Body of pancreas (tissue), 4 donors: ENCODE measurements around the gene P4HTM. TPM values are rescaled to one million over a fixed set of nuclear protein-coding genes. Genes with fewer than 3 reads are reported as not detected.
A peak's percentile ranks its signal among the peaks of the same experiment; 100 is the strongest.

ENCODE experiments used
- ATAC-seq: fragments of 150-250 bp; one replicate; pipeline ENCODE4 v1.9.1; 2016
- DNase-seq, 4 donors: peaks; one replicate each; pipeline ENCODE4 v3.0.0-alpha.2; 2019
- H3K27ac ChIP-seq, 4 donors: fragments of 200-600 bp; sonication (generic); 1 replicate in 3 of 4; 2 replicates in 1 of 4; pipeline versions ENCODE4 v1.5.1 to v1.6.1; 2016 to 2019; ENCODE audit warnings: mild to moderate bottlenecking in 1 of 4, mixed read lengths in 1 of 4, moderate library complexity in 1 of 4
- H3K27me3 ChIP-seq, 2 donors: fragments of 200-600 bp; sonication (generic); one replicate each; pipeline ENCODE4 v1.6.0; 2016; ENCODE audit warnings: mild to moderate bottlenecking in 1 of 2
- H3K36me3 ChIP-seq, 2 donors: fragments of 200-600 bp; sonication (generic); replicated peaks in 1 of 2; 2 replicates each; pipeline ENCODE4 v1.5.1; 2016; ENCODE audit warnings: low read depth in 2 of 2; ENCODE audit not compliant: insufficient read depth in 1 of 2
- H3K4me1 ChIP-seq: fragments of 200-600 bp; sonication (generic); one replicate; pipeline ENCODE4 v1.6.0; 2016
- H3K4me3 ChIP-seq, 2 donors: fragments of 200-600 bp; sonication (generic); 1 replicate in 1 of 2; 2 replicates in 1 of 2; pipeline ENCODE4 v1.5.1; 2016 to 2019
- H3K9me3 ChIP-seq, 3 donors: fragments of 200-600 bp; sonication (generic); 1 replicate in 2 of 3; 2 replicates in 1 of 3; pipeline ENCODE4 v1.5.1; 2016
- POLR2A ChIP-seq, 3 donors: fragments of 450-650 bp; IDR thresholded peaks; one replicate each; pipeline ENCODE4 v1.6.1; 2016; ENCODE audit warnings: antibody characterized with exemption in 3 of 3, mild to moderate bottlenecking in 2 of 3
- WGBS, 2 donors: methylation state at CpG; one replicate each; pipeline ENCODE4 v1.1.5; 2017; 5-methylcytosine and 5-hydroxymethylcytosine counted together
- intact Hi-C: fragments of 100-400 bp; cut with DNase I; formaldehyde crosslinking; loops from one replicate; pipeline ENCODE4 v1.15.1; 2023
- total RNA-seq, 2 donors: library from RNA; depleted of rRNA; stranded (reverse); fragments of >200 nt; gene quantifications; one replicate each; pipeline ENCODE4 v1.1.0, GENCODE V29; 2016
- TF ChIP-seq, protein P1 (sequence below), 7 experiments: fragments of 450-650 bp in 4 of 7; fragments of 200-600 bp in 3 of 7; sonication (generic) in 3 of 7; IDR thresholded peaks; one replicate each; pipeline ENCODE4 v1.5.1; 2016 to 2019; ENCODE audit warnings: antibody characterized with exemption in 7 of 7

P4HTM gene
- total RNA-seq, 2 donors from 2014 or later, result 72.9 to 73.8 TPM

DNA sequence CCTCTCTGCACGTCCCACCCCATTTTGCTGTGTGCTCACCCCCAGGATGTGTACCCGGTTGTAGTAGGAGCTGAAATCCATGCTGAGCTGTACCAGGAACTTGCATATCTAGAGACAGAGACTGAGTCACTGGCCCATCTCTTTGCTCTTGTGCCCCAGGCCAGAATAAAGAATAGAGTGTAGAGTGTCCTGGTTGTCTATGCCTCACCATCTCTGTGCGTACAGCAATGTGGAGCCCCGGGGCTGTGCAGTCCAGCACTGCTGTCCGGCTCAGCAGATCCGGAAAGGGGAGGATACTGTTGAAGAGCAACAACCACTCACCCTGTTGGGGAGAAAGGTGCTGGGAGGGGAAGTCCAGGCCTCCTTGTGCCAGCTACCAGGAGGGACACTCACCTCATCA, 25.7 kb downstream of the P4HTM start:
- 80 to 86% methylated on average over 6 of the region's 6 CpGs for WGBS, 2 donors
- DNase-seq, result no peak
- peaks cover 0 to 14% of the 10 kb centered on the region in 2 donors for H3K36me3 ChIP-seq

DNA sequence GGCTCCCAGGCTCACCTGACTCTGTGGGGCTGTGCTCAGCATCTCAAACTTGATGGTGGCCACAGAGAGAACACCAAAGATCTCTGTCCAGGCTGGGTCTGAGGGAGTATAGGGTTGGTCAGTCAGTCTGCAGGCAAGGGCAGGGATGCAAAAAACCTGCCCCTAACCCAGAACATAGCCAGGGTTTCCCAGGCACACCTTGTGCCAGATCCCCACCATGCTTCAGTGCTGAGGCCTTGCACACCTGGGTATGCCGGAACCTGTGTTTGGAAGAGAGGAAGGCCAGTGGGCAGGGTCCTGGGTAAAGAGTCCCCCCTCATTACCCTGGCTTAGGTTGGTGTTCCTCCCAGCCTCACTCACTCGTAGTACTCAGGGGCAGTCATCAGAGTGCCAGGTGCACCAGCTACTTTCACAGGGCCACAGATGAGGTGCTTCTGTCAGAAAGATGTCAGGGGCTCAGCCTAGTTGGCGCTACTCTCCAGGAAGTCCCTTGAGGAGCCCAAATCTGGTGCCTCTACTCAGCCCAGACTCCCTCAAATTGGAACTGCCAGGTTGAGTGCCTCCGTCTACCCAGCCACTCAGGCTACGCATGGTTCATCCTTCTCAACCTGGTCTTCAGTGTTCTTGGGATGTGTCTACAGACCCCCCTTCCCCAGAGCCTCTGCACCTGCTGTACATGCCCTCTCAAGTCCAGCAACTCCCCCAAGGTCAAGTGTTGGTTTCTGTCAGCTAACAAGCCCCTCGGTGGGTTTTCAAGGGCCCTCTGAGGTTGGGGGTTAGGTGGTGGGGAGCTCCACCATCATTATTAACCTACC, 26.6 kb downstream of the P4HTM start:
- Histone ChIP-seq H3K36me3 (peaks cover 0 to 14% of the 10 kb centered on the region in 2 donors), H3K9me3 (no peaks in the 10 kb centered on the region), H3K4me3 (no peak overlapping the region), H3K27me3 (no peaks in the 10 kb centered on the region), H3K27ac (peak overlapping the region in 1 of 4 donors; percentile 87), H3K4me1 (peaks cover 59% of the 10 kb centered on the region)
- TF ChIP-seq, protein P1, sequence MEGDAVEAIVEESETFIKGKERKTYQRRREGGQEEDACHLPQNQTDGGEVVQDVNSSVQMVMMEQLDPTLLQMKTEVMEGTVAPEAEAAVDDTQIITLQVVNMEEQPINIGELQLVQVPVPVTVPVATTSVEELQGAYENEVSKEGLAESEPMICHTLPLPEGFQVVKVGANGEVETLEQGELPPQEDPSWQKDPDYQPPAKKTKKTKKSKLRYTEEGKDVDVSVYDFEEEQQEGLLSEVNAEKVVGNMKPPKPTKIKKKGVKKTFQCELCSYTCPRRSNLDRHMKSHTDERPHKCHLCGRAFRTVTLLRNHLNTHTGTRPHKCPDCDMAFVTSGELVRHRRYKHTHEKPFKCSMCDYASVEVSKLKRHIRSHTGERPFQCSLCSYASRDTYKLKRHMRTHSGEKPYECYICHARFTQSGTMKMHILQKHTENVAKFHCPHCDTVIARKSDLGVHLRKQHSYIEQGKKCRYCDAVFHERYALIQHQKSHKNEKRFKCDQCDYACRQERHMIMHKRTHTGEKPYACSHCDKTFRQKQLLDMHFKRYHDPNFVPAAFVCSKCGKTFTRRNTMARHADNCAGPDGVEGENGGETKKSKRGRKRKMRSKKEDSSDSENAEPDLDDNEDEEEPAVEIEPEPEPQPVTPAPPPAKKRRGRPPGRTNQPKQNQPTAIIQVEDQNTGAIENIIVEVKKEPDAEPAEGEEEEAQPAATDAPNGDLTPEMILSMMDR (IDR thresholded peaks at IDR 0.05), result no peak
- no peak for ATAC-seq
- no peak for DNase-seq
- intact Hi-C loops, result no loop called here
- WGBS, 2 donors, result 74 to 85% methylated on average over 4 to 6 of the region's 6 CpGs

More for the DNA sequence above, 25.7 kb downstream of the P4HTM start:
- TF ChIP-seq POLR2A (IDR thresholded peaks at IDR 0.05), result no peak
- TF ChIP-seq, protein P1 (IDR thresholded peaks at IDR 0.05), result no peak
- H3K4me3 ChIP-seq, result no peak overlapping the region
- peaks cover 64% of the 10 kb centered on the region for H3K4me1 ChIP-seq
- H3K9me3 ChIP-seq, result no peaks in the 10 kb centered on the region
- H3K27ac ChIP-seq, result no peak overlapping the region
- no peaks in the 10 kb centered on the region for H3K27me3 ChIP-seq
- intact Hi-C loops, result no loop called here
- no peak for ATAC-seq

DNA sequence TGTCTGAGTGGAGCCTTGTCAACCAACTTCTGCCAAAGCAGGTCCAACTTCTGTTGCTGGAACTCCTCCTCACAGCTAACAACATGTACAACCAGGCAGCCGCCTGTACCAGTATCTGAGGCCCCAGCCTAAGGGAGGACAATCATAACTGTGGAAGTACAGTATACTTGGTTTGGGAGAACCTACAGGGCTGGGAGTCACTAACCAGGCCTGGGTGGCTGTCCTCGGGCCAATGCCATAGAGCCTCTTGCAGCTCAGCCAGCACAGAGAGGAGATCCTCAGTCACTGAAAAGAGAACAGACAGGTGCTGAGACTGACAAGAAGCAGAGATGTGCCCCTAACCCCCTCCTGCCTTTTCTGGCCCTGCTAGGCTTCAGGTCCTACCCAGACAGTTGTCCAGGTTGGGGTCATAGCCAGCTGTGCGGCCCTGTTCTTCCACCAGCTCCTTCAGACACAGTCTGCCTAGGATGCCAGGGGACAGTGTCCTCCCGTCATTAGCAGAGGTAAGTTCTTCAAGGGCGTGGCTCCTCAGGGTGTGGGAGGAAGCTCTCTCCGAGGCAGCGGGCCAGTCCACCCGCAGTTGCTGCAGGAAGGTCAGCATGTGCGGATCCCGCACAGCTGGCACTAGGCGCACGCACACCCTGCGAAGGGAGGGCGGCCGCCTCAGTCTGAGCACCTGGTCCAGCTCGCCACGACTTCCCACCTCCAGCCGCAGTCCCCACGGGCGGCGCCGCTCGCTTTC, 27.4 kb downstream of the P4HTM start:
- Histone ChIP-seq H3K36me3 (peaks cover 0 to 14% of the 10 kb centered on the region in 2 donors), H3K27ac (peak overlapping the region; percentile 62 to 87 (median 72)), H3K9me3 (no peaks in the 10 kb centered on the region), H3K27me3 (no peaks in the 10 kb centered on the region), H3K4me1 (peaks cover 52% of the 10 kb centered on the region), H3K4me3 (peak overlapping the region; percentile 75 to 86)
- no peak for ATAC-seq
- no peak for TF ChIP-seq POLR2A (IDR thresholded peaks at IDR 0.05)
- TF ChIP-seq, protein P1 (IDR thresholded peaks at IDR 0.05), result no peak
- 5 to 16% methylated on average over 8 to 23 of the region's 23 CpGs for WGBS, 2 donors
- intact Hi-C loops, result no loop called here
- peak in 1 of 4 donors; percentile 17 for DNase-seq

DNA sequence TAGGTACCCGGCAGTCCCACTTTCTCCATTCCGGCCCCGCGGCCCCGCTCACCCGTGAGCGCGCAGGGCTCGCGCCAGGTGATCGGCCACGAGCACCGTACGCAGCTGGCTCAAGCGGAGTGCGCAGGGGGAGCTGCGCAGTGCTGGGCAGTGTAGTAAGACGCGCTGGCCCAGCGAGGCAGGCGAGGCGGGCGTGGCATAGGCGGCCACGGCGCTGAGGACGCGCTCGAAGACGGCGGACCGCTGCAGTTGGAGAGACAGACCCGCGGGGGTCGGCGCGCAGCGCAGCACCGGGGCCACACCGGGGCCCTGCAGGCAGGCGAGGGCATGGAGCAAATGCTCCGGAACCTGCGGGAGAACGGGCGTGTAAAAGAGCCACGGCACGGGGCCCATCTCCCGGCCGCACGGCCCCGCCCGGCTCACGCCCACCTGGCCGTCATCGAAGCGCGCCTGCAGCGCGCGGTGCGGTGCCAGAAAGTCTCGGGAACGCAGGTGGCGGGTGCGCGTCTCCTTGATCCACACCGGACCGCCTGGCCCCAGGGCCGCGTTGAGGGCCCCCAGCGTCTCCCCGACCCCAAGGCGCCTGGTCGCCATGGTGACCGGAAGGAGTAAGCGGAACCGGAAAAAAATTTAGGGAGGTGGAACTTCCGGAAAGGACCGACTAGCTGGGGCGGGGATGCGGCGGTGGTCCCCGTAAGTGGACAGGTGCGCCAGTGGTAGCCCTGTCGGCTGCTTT, 28.1 kb downstream of the P4HTM start, which contains the start of gene DALRD3:
TSS of gene DALRD3 (minus strand) at position 610 of the 736 bp plus-strand sequence. CDS start at position 594, 16 bp downstream.
- peaks cover 0 to 14% of the 10 kb centered on the region in 2 donors for H3K36me3 ChIP-seq
- 1% methylated on average over 16 to 83 of the region's 85 CpGs for WGBS, 2 donors
- H3K4me3 ChIP-seq, result peak within 1 kb of the TSS; percentile 75 to 86
- TF ChIP-seq, protein P1 (IDR thresholded peaks at IDR 0.05), result no peak
- TF ChIP-seq POLR2A (IDR thresholded peaks at IDR 0.05), result peak; percentile 27 to 71 (median 69)
- H3K27me3 ChIP-seq, result no peaks in the 10 kb centered on the region
- ATAC-seq (no peak), DNase-seq (peak; percentile 62 to 68 (median 64))
- H3K9me3 ChIP-seq, result no peaks in the 10 kb centered on the region
- H3K4me1 ChIP-seq, result peaks cover 52% of the 10 kb centered on the region
- H3K27ac ChIP-seq, result peak within 1 kb of the TSS; percentile 62 to 99 (median 74)
- intact Hi-C loops, result no loop called here
